ENCODE measurements around the gene PYGB. TPM values are rescaled to one million over a fixed set of nuclear protein-coding genes. Genes with fewer than 3 reads are reported as not detected.

PYGB gene
- total RNA-seq, 2 experiments from 2014 or later, result 23.4 to 24.0 TPM

Other genes with a start within 250 kb of the PYGB start
- gene ACSS1, start 189.9 kb upstream of the PYGB start, total RNA-seq, result 10 to 100 TPM; 15.2 to 16.2 TPM
- not detected for gene VSX1, start 165.9 kb upstream of the PYGB start, total RNA-seq
- gene ENTPD6, start 52.4 kb upstream of the PYGB start, total RNA-seq, result 10 to 100 TPM; 48.5 to 51.0 TPM
- gene ABHD12, start 142.8 kb downstream of the PYGB start, total RNA-seq, result 10 to 100 TPM; 22.3 to 24.1 TPM
- 10 to 100 TPM; 31.5 to 32.3 TPM for gene GINS1, start 159.6 kb downstream of the PYGB start, total RNA-seq